Measurements from ENCODE around the gene MGME1.
A peak's percentile ranks its signal among the peaks of the same experiment; 100 is the strongest.

The MGME1 gene

GRCh38 chr20:17968366-17969277, at the start of gene MGME1, which contains the start of gene SNX5:
Gene MGME1 (plus strand): TSS chr20:17969018. CDS start chr20:17969860, 842 bp downstream.
Gene SNX5 (minus strand): TSS chr20:17968794. CDS start chr20:17968425, 369 bp downstream.
- peak; percentile 96 to 100 (median 100) for DNase-seq

DNA sequence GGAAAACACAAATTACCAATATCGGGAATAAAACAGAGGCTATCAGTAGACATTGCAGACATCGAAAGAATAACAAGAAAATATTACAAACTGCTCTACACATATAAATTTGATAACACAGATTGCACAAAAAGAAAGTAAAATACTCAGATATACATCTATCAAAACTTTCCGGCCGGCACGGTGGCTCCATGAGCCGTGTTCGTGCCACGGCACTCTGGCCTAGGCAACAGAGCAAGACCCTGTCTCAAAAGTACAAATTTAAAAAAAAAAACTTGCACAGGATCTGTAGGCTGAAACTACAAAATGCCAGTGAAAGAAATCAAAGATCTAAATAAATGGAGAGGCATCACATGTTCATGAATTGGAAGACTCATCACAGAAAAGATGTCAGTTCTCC, 49.7 kb upstream of the MGME1 start:
- DNase-seq = no peak

GRCh38 chr20:17921774-17922173, 47.0 kb upstream of the MGME1 start:
- no peak for DNase-seq

DNA sequence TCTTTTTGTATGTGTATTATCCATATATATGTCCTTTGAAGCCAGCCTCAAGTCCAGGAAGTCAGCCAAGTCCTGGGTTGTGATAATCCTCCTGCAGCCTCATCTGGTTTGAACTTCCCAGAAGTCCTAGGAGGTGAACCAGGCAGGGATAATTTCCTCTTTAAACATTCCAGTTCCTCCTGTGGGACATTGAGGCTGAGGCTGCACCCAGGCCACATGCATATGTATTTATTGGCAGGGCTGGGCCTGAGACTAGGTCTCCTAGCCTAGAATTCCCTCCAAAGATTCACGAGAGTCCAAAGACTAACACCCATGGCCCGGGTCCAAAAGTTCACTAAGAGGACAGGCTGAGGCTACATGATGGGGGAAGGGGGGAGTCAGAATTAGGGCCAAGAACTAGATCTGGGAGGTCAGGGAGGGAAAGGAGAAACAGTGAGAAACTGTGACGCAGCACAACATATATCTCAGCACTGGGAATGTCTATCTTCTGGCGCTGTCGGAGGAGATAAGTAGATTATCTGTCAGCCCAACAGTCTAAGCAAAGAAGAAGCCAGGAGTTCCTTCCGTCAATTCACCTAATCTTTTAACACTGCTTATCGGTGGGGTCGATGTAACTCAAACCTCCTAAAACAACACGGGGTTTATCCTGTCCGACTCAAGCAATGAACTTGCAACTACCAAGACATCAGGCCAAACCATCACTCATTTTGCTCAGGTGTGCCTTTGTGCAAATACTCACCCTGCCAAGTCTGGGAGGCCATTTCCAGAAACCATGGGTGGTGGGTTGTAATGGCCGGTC, 43.5 kb upstream of the MGME1 start:
- no peak for DNase-seq

GRCh38 chr20:17925940-17926300, 42.9 kb upstream of the MGME1 start:
- DNase-seq = no peak

DNA sequence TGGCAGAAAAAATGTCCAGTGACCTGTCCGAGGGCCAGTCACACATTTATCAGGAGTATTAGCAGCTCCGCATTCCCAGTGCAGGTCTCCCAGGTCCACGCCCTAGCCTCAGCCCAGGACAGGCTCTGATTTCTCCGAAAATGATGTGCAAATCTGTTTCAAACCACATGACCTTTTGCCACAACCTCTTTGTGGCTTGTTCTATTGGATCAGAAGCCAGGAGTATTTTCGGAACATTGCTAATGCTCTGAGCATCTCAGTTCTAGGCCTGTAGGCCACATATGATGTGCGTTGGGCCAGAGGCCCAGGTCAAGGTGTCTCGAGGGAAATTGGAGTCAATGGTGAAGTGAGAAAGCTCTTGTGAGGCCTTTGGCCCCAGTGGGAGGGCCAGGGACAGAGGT, 40.6 kb upstream of the MGME1 start:
- DNase-seq = peak in 1 of 3 experiments; percentile 33

- peak in 2 of 3 experiments; percentile 25 to 46 for DNase-seq
Measured at GRCh38 chr20:17928633-17929311, 40.0 kb upstream of the MGME1 start.

GRCh38 chr20:17931513-17931912, 37.3 kb upstream of the MGME1 start:
- no peak for DNase-seq

- no peak for DNase-seq
Measured at GRCh38 chr20:17932396-17932795, 36.4 kb upstream of the MGME1 start.

DNA sequence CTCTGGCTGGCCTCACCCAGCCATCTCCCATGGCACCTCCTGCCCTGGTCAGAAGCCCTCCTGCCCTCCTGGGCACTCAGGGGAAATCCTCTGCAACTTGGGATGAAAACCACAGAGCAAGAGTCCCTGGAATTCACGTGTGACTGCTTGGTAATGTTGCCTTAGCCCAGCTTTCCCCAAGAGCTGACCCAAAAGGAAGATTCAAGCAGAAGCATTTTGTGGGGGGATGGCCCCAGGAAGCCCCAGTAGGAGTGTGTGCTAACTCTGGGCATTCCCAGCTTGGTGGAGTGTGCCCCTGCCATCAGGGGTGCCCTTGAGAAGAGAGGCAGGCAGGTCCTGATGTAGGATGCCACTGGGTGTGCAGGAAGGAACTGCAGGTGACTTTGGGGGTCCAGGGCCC, 35.7 kb upstream of the MGME1 start:
- no peak for DNase-seq

DNA sequence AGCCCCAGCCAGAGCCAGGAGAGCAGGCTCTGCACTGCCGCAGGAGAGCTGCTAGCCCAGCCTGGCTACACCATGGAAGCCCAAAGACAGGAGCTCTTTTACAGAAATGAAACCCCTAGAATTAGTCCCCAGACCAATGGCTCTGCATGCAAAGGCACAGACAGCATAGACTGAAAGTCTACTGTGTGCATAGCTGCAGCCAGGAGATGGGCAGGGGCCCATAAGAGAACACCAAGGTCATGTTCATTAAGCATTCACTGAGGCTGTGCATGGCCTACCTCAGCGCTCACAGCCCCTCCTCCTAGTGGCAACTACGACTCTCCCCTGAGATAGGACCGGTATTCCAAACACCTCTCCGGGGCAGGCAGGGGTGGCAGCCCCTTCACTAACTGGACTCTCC, 35.1 kb upstream of the MGME1 start:
- DNase-seq = no peak

GRCh38 chr20:17934141-17934862, 34.5 kb upstream of the MGME1 start:
- no peak for DNase-seq

GRCh38 chr20:17935186-17935585, 33.6 kb upstream of the MGME1 start:
- no peak for DNase-seq

DNA sequence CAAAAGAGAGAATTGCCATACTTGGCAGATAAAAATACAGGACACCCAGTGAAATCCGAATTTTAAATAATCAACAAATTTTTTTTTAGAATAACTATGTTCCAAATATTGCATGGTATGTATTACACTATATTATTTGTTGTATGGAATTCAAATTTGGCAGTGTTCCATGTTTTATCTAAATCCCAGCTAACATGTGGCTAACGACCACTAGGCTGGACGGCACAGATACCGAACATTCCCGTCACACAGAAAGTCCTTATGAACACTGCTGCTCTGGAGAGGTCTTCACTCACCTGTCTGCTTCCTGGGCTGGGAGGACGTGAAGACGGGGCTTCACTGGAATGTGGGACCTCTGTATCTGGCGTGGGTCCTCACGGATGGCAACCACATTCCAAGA, 33.1 kb upstream of the MGME1 start:
- no peak for DNase-seq

GRCh38 chr20:17936286-17936760, 32.5 kb upstream of the MGME1 start:
- DNase-seq = no peak

DNA sequence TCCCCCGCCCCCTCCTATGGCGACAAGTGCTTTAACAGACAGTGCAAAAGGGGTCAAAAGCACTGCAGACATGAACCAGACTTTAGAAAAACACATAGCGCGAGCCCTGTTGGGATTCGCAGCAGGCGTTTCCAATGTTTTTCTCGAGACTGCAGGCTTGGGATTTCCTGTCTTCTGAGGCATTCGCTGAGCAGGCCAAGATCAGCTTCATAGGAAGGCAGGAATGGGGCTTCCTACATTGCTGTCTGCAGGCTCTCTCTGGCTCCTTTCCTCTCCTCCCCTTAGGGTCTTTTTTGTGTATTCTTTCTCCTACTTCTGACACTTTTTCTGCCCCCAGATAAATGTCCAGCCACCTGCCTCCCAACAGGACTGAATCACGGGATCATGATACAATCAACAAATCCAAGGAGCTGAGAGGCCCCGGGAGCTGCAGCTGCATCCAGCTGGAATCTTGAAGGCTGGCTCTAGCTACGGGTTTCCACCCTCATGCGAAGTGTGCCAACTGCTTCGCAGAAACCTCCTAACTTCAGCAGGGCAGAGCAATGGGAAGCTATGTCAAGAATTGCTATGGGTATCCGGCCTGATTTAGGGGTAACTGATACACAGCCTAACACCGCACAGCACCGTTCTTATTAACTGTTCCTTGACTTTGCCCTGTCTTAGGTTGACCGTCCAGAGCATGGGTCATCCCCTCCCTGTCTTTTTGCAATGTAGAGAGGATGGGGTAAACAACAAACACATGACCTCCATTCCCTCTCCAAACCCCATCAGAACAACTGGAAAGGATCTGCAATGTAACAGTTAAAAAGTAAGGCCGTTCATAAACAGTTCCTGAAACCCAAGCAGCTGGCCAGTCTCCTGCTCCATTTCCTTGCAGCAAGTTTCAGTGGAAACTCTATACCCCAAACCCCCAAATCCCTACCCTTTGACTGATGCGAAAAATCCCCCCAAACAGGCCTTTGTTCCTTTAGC, 31.8 kb upstream of the MGME1 start:
- no peak for DNase-seq

- DNase-seq = peak; percentile 32 to 65 (median 65)
Measured at GRCh38 chr20:17938871-17939619, 29.8 kb upstream of the MGME1 start.

DNA sequence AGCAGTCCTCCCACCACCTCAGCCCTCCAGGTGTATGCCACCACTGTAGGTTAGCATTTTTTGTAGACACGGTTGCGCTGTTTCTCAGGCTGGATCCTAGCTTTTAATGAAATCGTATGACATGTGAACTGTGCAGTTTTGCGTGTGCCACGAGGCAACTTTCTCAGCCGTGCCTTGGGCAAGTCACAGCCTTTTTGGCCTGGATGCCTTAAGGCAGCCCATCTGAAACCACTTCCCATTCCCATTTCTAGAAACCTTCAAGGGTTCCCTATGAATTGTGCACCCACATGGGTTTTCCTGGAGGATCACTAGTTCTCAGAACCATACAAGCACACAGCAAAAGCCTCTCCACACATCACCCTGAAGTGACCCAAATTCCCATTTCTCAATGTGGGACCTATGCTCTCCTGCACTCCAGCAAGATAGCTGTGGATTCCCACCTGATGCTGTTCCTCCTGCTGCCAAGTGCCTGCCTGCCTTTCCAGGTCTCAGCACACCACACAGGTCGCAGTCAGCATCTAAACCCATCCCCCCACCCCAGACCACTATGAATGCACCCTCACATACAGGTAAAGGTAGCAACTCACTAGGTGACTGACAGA, 29.1 kb upstream of the MGME1 start:
- no peak for DNase-seq

GRCh38 chr20:17940224-17940971, 28.4 kb upstream of the MGME1 start:
- DNase-seq = peak in 1 of 3 experiments; percentile 16
